ENCODE results near the gene XPA. TPM values are rescaled to one million over a fixed set of nuclear protein-coding genes. Genes with fewer than 3 reads are reported as not detected.
"Not testable (repeated sequence)": the region's sequence is repeated elsewhere in the genome, so short reads cannot be mapped to it uniquely, and the experiment has no call there.

XPA gene
- total and polyA plus RNA-seq, 2 of the 13 experiments (the other 11 are each of a cell fraction or from before 2014, with no cell fraction given) = 2.3 to 15.2 TPM

GRCh38 chr9:97699824-97700223 is 2.7 kb upstream of the XPA start:
- FAIRE-seq; H3K4me3 ChIP-seq (replicated peaks in 1 of 3; ENCODE audit: insufficient read depth in 1 of 3, low read depth in 2 of 3, low read length in 3 of 3); in situ Hi-C loops (cut with HindIII; ENCODE audit: extremely low pct_ligation_motif_present, low pct_unique_long_range_greater_than_20kb); H3K4me2 ChIP-seq (ENCODE audit: low read depth, low read length); H3K27me3 ChIP-seq (ENCODE audit: control insufficient read depth in 1 of 2, insufficient read depth in 2 of 2, low read length in 2 of 2); BruUV-seq (replicated peaks); H3K27ac ChIP-seq (ENCODE audit: extremely low read length, insufficient read depth, low read length); DNase-seq (ENCODE audit: low spot score); CTCF ChIA-PET (ENCODE audit: low intra/inter-chr PET ratio, low total read pairs); H2AFZ ChIP-seq (ENCODE audit: low read length); H3K9me3 ChIP-seq (ENCODE audit: low read length); ATAC-seq; intact Hi-C loops (cut with micrococcal nuclease; ENCODE audit: unreplicated experiment); H4K20me1 ChIP-seq (ENCODE audit: insufficient read depth, low read length); H3K36me3 ChIP-seq (replicated peaks in 1 of 2; ENCODE audit: control insufficient read depth in 1 of 2, insufficient read depth in 2 of 2, low read length in 2 of 2); H3K9ac ChIP-seq (ENCODE audit: insufficient read depth, low read depth, low read length): not testable (repeated sequence)
- Histone ChIP-seq H3K4me1 (ENCODE audit: insufficient read depth, low read length) (peaks cover 74% of the 10 kb centered on the region), H3K79me2 (ENCODE audit: insufficient read depth, low read length) (peaks cover 19% of the 10 kb centered on the region)
- whole genome bisulfite sequencing (ENCODE audit: low lambda C conversion rate) = 88% methylated on average over 3 of the region's 3 CpGs
- POLR2A ChIA-PET = interaction anchor here (2.2 kb wide), 1 partner anchor 67 kb away, joined by 11 read pairs; the partner anchor contains the start of genes NCBP1 and TSTD2

- in situ Hi-C loops (cut with HindIII; ENCODE audit: extremely low pct_ligation_motif_present, low pct_unique_long_range_greater_than_20kb); H3K27ac ChIP-seq (ENCODE audit: extremely low read length, insufficient read depth, low read length); intact Hi-C loops (cut with micrococcal nuclease; ENCODE audit: unreplicated experiment); H3K27me3 ChIP-seq (ENCODE audit: control insufficient read depth in 1 of 2, insufficient read depth in 2 of 2, low read length in 2 of 2); CTCF ChIA-PET (ENCODE audit: low intra/inter-chr PET ratio, low total read pairs); FAIRE-seq; BruUV-seq (replicated peaks); H3K36me3 ChIP-seq (replicated peaks in 1 of 2; ENCODE audit: control insufficient read depth in 1 of 2, insufficient read depth in 2 of 2, low read length in 2 of 2); H3K4me3 ChIP-seq (replicated peaks in 1 of 3; ENCODE audit: insufficient read depth in 1 of 3, low read depth in 2 of 3, low read length in 3 of 3); H3K9me3 ChIP-seq (ENCODE audit: low read length); H3K9ac ChIP-seq (ENCODE audit: insufficient read depth, low read depth, low read length); ATAC-seq; H4K20me1 ChIP-seq (ENCODE audit: insufficient read depth, low read length); H2AFZ ChIP-seq (ENCODE audit: low read length); TF ChIP-seq NR2F6, FOXA1, SOX6 (IDR thresholded peaks at IDR 0.05): not testable (repeated sequence)
- Histone ChIP-seq H3K4me2 (ENCODE audit: low read depth, low read length) (0 out of 2 replicates have a peak overlapping the region, but pooled peaks have one; percentile 28), H3K79me2 (ENCODE audit: insufficient read depth, low read length) (peaks cover 24% of the 10 kb centered on the region), H3K4me1 (ENCODE audit: insufficient read depth, low read length) (peaks cover 74% of the 10 kb centered on the region)
- DNase-seq (ENCODE audit: low spot score) = peak; percentile 67
- POLR2A ChIA-PET = interaction anchor here (2.2 kb wide), 1 partner anchor 66 kb away, joined by 11 read pairs; the partner anchor contains the start of genes NCBP1 and TSTD2
- 48% methylated on average over 13 of the region's 13 CpGs for WGBS (ENCODE audit: low lambda C conversion rate)
- peak; percentile 37; the same call in 1 of the 2 replicates for TF ChIP-seq GATAD2A (CRISPR knock-in tag; IDR thresholded peaks at IDR 0.05)
- peak; percentile 37; the same call in 1 of the 2 replicates for TF ChIP-seq HMG20A (CRISPR knock-in tag; IDR thresholded peaks at IDR 0.05; ENCODE audit: borderline replicate concordance)
- 0 out of 2 replicates have a peak, but pooled peaks have one; percentile 19 for TF ChIP-seq MLX (CRISPR knock-in tag; IDR thresholded peaks at IDR 0.05)
- TF ChIP-seq NR2F6 (CRISPR knock-in tag; IDR thresholded peaks at IDR 0.05) = 0 out of 2 replicates have a peak, but pooled peaks have one; percentile 30
- 0 out of 2 replicates have a peak, but pooled peaks have one; percentile 15 for TF ChIP-seq RXRB (CRISPR knock-in tag; IDR thresholded peaks at IDR 0.05; ENCODE audit: borderline replicate concordance)
- TF ChIP-seq FOXA1 (CRISPR knock-in tag; IDR thresholded peaks at IDR 0.05) = peak; percentile 21; the same call in 1 of the 2 replicates
- 0 out of 2 replicates have a peak, but pooled peaks have one; percentile 28 for TF ChIP-seq RARA (CRISPR knock-in tag; IDR thresholded peaks at IDR 0.05)
- peak; percentile 54; the same call in 1 of the 2 replicates for TF ChIP-seq SOX6 (CRISPR knock-in tag; IDR thresholded peaks at IDR 0.05)
- peak; percentile 34; the same call in 1 of the 2 replicates for TF ChIP-seq SAP130 (CRISPR knock-in tag; IDR thresholded peaks at IDR 0.05; ENCODE audit: low read depth)
- TF ChIP-seq FOSL2 (CRISPR knock-in tag; IDR thresholded peaks at IDR 0.05) = peak; percentile 67
- TF ChIP-seq, protein P1, sequence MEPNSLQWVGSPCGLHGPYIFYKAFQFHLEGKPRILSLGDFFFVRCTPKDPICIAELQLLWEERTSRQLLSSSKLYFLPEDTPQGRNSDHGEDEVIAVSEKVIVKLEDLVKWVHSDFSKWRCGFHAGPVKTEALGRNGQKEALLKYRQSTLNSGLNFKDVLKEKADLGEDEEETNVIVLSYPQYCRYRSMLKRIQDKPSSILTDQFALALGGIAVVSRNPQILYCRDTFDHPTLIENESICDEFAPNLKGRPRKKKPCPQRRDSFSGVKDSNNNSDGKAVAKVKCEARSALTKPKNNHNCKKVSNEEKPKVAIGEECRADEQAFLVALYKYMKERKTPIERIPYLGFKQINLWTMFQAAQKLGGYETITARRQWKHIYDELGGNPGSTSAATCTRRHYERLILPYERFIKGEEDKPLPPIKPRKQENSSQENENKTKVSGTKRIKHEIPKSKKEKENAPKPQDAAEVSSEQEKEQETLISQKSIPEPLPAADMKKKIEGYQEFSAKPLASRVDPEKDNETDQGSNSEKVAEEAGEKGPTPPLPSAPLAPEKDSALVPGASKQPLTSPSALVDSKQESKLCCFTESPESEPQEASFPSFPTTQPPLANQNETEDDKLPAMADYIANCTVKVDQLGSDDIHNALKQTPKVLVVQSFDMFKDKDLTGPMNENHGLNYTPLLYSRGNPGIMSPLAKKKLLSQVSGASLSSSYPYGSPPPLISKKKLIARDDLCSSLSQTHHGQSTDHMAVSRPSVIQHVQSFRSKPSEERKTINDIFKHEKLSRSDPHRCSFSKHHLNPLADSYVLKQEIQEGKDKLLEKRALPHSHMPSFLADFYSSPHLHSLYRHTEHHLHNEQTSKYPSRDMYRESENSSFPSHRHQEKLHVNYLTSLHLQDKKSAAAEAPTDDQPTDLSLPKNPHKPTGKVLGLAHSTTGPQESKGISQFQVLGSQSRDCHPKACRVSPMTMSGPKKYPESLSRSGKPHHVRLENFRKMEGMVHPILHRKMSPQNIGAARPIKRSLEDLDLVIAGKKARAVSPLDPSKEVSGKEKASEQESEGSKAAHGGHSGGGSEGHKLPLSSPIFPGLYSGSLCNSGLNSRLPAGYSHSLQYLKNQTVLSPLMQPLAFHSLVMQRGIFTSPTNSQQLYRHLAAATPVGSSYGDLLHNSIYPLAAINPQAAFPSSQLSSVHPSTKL (CRISPR knock-in tag; IDR thresholded peaks at IDR 0.05) = peak; percentile 49; the same call in 1 of the 2 replicates
- TF ChIP-seq SOX5 (CRISPR knock-in tag; IDR thresholded peaks at IDR 0.05; ENCODE audit: borderline replicate concordance) = peak; percentile 87; the same call in 1 of the 2 replicates
- peak; percentile 23; the same call in 1 of the 2 replicates for TF ChIP-seq FOXA3 (CRISPR knock-in tag; IDR thresholded peaks at IDR 0.05)
- peak; percentile 55 for TF ChIP-seq TEAD3 (CRISPR knock-in tag; optimal IDR thresholded peaks at IDR 0.05; ENCODE audit: borderline replicate concordance)
- peak; percentile 27; the same call in 1 of the 2 replicates for TF ChIP-seq SALL1 (CRISPR knock-in tag; IDR thresholded peaks at IDR 0.05)
Measured at GRCh38 chr9:97699281-97699680, 2.1 kb upstream of the XPA start.

Data from HepG2 (cell line).